Smooth muscle cell (in vitro differentiated cells): ENCODE data around the gene MED19. TPM values are rescaled to one million over a fixed set of nuclear protein-coding genes. Genes with fewer than 3 reads are reported as not detected.

ENCODE experiments used
- DNase-seq: peaks from one replicate; lab custom pipeline; 2025; ENCODE audit not compliant: unreplicated experiment; lab: John Stamatoyannopoulos, UW
- H2AFZ ChIP-seq: fragments of 200-600 bp; sonication (generic); 2 replicates; pipeline ENCODE4 v1.6.0; 2016; ENCODE audit warnings: antibody characterized with exemption, low read depth, mild to moderate bottlenecking
- H3F3A ChIP-seq: fragments of 200-600 bp; sonication (generic); 2 replicates; pipeline ENCODE4 v1.6.0; 2017; ENCODE audit warnings: antibody characterized with exemption, low read depth
- H3K27ac ChIP-seq: fragments of 200-600 bp; sonication (generic); 2 replicates; pipeline ENCODE4 v1.5.1; 2016; ENCODE audit warnings: low read depth, mild to moderate bottlenecking
- H3K27me3 ChIP-seq: fragments of 200-600 bp; sonication (generic); 2 replicates; pipeline ENCODE4 v1.6.1; 2016; ENCODE audit warnings: low read depth, mild to moderate bottlenecking
- H3K36me3 ChIP-seq: fragments of 200-600 bp; sonication (generic); 2 replicates; pipeline ENCODE4 v1.5.1; 2016; ENCODE audit warnings: low read depth
- H3K4me1 ChIP-seq: fragments of 200-600 bp; sonication (generic); 2 replicates; pipeline ENCODE4 v1.5.1; 2016; ENCODE audit warnings: low read depth
- H3K4me2 ChIP-seq: fragments of 200-600 bp; sonication (generic); 2 replicates; pipeline ENCODE4 v1.6.0; 2016; ENCODE audit warnings: mild to moderate bottlenecking
- H3K4me3 ChIP-seq: fragments of 200-600 bp; sonication (generic); 2 replicates; pipeline ENCODE4 v1.5.1; 2016; ENCODE audit warnings: mild to moderate bottlenecking
- H3K79me2 ChIP-seq: fragments of 200-600 bp; sonication (generic); 2 replicates; pipeline ENCODE4 v1.6.0; 2016; ENCODE audit warnings: low read depth, mild to moderate bottlenecking
- H3K9ac ChIP-seq: fragments of 200-600 bp; sonication (generic); 2 replicates; pipeline ENCODE4 v1.6.0; 2016; ENCODE audit warnings: low read depth
- H3K9me3 ChIP-seq: fragments of 200-600 bp; sonication (generic); replicated peaks from 2 replicates; pipeline ENCODE4 v1.5.1; 2016; ENCODE audit warnings: low read depth
- H4K20me1 ChIP-seq: fragments of 200-600 bp; sonication (generic); 2 replicates; pipeline ENCODE4 v1.6.0; 2016; ENCODE audit warnings: low read depth
- CTCF ChIP-seq: fragments of 200-600 bp; sonication (generic); IDR thresholded peaks from 2 replicates; pipeline ENCODE4 v1.5.1; 2017; ENCODE audit warnings: borderline replicate concordance, mild to moderate bottlenecking, antibody characterized with exemption; ENCODE audit not compliant: insufficient read depth, poor library complexity, severe bottlenecking
- whole genome bisulfite sequencing: methylation state at CpG from one replicate; pipeline ENCODE4 v1.1.7; 2016; ENCODE audit warnings: low lambda C conversion rate; 5-methylcytosine and 5-hydroxymethylcytosine counted together
- polyA plus RNA-seq: library from polyadenylated mRNA; unstranded; fragments of >200 nt; fragmentation: Nextera tagmentation; extraction: Ambion mirVana; gene quantifications from 2 replicates; pipeline ENCODE4 v1.2.1, GENCODE V29; 2016
- total RNA-seq: library from RNA; depleted of rRNA; stranded (reverse); fragments of >200 nt; gene quantifications from 2 replicates; pipeline ENCODE4 v1.2.3, GENCODE V29; 2014

MED19 gene
- total and polyA plus RNA-seq, 2 experiments from 2014 or later = 25.3 to 37.9 TPM

- Histone ChIP-seq H3K4me1 (no peaks in the 10 kb centered on the region), H3K4me3 (no peak overlapping the region), H3F3A (no peaks in the 10 kb centered on the region), H3K9ac (peak overlapping the region; percentile 51), H4K20me1 (peaks cover 56% of the 10 kb centered on the region), H3K79me2 (peaks cover 85% of the 10 kb centered on the region), H3K36me3 (peaks cover 15% of the 10 kb centered on the region), H3K27me3 (no peaks in the 10 kb centered on the region), H3K27ac (peak overlapping the region; percentile 67), H2AFZ (no peak overlapping the region), H3K4me2 (peak overlapping the region; percentile 25), H3K9me3 (no peaks in the 10 kb centered on the region)
- no peak for TF ChIP-seq CTCF
- 26% methylated on average over 1 of the region's 1 CpG for WGBS
- no peak for DNase-seq
Observed at GRCh38 chr11:57681168-57681567, 30.8 kb downstream of the MED19 start.

GRCh38 chr11:57680552-57680874, 31.5 kb downstream of the MED19 start:
- H3K27ac ChIP-seq = peak overlapping the region; percentile 67
- no peak overlapping the region for H3K4me3 ChIP-seq
- H3K9me3 ChIP-seq = no peaks in the 10 kb centered on the region
- DNase-seq = no peak
- no peak for TF ChIP-seq CTCF
- H3K79me2 ChIP-seq = peaks cover 92% of the 10 kb centered on the region
- H3K36me3 ChIP-seq = peaks cover 15% of the 10 kb centered on the region
- WGBS = 60% methylated on average over 2 of the region's 2 CpGs
- peak overlapping the region; percentile 25 for H3K4me2 ChIP-seq
- no peaks in the 10 kb centered on the region for H3K27me3 ChIP-seq
- H2AFZ ChIP-seq = no peak overlapping the region
- H3K9ac ChIP-seq = peak overlapping the region; percentile 51
- peaks cover 61% of the 10 kb centered on the region for H4K20me1 ChIP-seq
- no peaks in the 10 kb centered on the region for H3F3A ChIP-seq
- H3K4me1 ChIP-seq = no peaks in the 10 kb centered on the region

GRCh38 chr11:57679396-57679795, 32.6 kb downstream of the MED19 start:
- Histone ChIP-seq H3K9ac (peak overlapping the region; percentile 16), H3F3A (no peaks in the 10 kb centered on the region), H3K27ac (peak overlapping the region; percentile 67), H4K20me1 (peaks cover 71% of the 10 kb centered on the region), H3K27me3 (no peaks in the 10 kb centered on the region), H3K36me3 (peaks cover 11% of the 10 kb centered on the region), H3K4me3 (no peak overlapping the region), H3K9me3 (no peaks in the 10 kb centered on the region), H3K79me2 (peaks cover 88% of the 10 kb centered on the region), H3K4me1 (no peaks in the 10 kb centered on the region), H2AFZ (no peak overlapping the region), H3K4me2 (no peak overlapping the region)
- DNase-seq = no peak
- TF ChIP-seq CTCF = no peak
- 87% methylated on average over 4 of the region's 4 CpGs for WGBS

- H4K20me1 ChIP-seq = peaks cover 81% of the 10 kb centered on the region
- H3K27me3 ChIP-seq = no peaks in the 10 kb centered on the region
Observed at GRCh38 chr11:57675176-57675941, 36.7 kb downstream of the MED19 start.

More at GRCh38 chr11:57675176-57675941, 36.7 kb downstream of the MED19 start:
- TF ChIP-seq CTCF = no peak
- no peak overlapping the region for H2AFZ ChIP-seq
- WGBS = 93% methylated on average over 3 of the region's 3 CpGs
- no peaks in the 10 kb centered on the region for H3F3A ChIP-seq
- H3K9ac ChIP-seq = no peak overlapping the region
- no peak for DNase-seq
- H3K27ac ChIP-seq = peak overlapping the region; percentile 49
- H3K79me2 ChIP-seq = peaks cover 93% of the 10 kb centered on the region
- no peaks in the 10 kb centered on the region for H3K36me3 ChIP-seq
- no peaks in the 10 kb centered on the region for H3K4me1 ChIP-seq
- H3K4me3 ChIP-seq = no peak overlapping the region
- no peaks in the 10 kb centered on the region for H3K9me3 ChIP-seq
- H3K4me2 ChIP-seq = peak overlapping the region; percentile 4
